BE2C (cell line): Measurements from ENCODE around the gene PLCL1.
A peak's percentile ranks its signal among the peaks of the same experiment; 100 is the strongest.

Experiments
- DNase-seq: peaks from one replicate; pipeline ENCODE4 v3.0.0-alpha.2; 2020
- H3K27me3 ChIP-seq: fragments of 250-450 bp; sonication (Bioruptor Pico); 2 replicates; pipeline ENCODE4 v1.5.1; 2020; ENCODE audit warnings: mild to moderate bottlenecking
- H3K36me3 ChIP-seq: fragments of 250-450 bp; sonication (Bioruptor Pico); 2 replicates; pipeline ENCODE4 v1.5.1; 2020; ENCODE audit warnings: mild to moderate bottlenecking
- H3K4me1 ChIP-seq: fragments of 250-450 bp; sonication (Bioruptor Pico); 2 replicates; pipeline ENCODE4 v1.5.1; 2020
- H3K4me3 ChIP-seq: 2 replicates; pipeline ENCODE4 v1.5.1; 2011; ENCODE audit warnings: low read depth, low read length
- H3K9me3 ChIP-seq: fragments of 250-450 bp; sonication (Bioruptor Pico); 2 replicates; pipeline ENCODE4 v1.5.1; 2020
- CTCF ChIP-seq: IDR thresholded peaks from 2 replicates; pipeline ENCODE4 v1.5.1; 2012; ENCODE audit warnings: mild to moderate bottlenecking, low read depth, low read length

Gene PLCL1

GRCh38 chr2:198098386-198098785 is 294.0 kb downstream of the PLCL1 start:
- peaks cover 3% of the 10 kb centered on the region; the same call in 1 of the 2 replicates for H3K4me1 ChIP-seq
- H3K36me3 ChIP-seq = no peaks in the 10 kb centered on the region
- H3K27me3 ChIP-seq = no peaks in the 10 kb centered on the region
- TF ChIP-seq CTCF = no peak
- no peak overlapping the region for H3K4me3 ChIP-seq
- H3K9me3 ChIP-seq = no peaks in the 10 kb centered on the region
- DNase-seq = no peak

GRCh38 chr2:198098918-198099317 is 294.5 kb downstream of the PLCL1 start:
- Histone ChIP-seq H3K27me3 (no peaks in the 10 kb centered on the region), H3K36me3 (no peaks in the 10 kb centered on the region), H3K4me3 (no peak overlapping the region), H3K4me1 (peaks cover 3% of the 10 kb centered on the region; the same call in 1 of the 2 replicates), H3K9me3 (no peaks in the 10 kb centered on the region)
- TF ChIP-seq CTCF = no peak
- peak; percentile 21 for DNase-seq

GRCh38 chr2:198100346-198100745 is 296.0 kb downstream of the PLCL1 start:
- DNase-seq = no peak
- no peaks in the 10 kb centered on the region for H3K9me3 ChIP-seq
- H3K27me3 ChIP-seq = no peaks in the 10 kb centered on the region
- H3K36me3 ChIP-seq = no peaks in the 10 kb centered on the region
- peaks cover 3% of the 10 kb centered on the region; the same call in 1 of the 2 replicates for H3K4me1 ChIP-seq
- H3K4me3 ChIP-seq = no peak overlapping the region
- no peak for TF ChIP-seq CTCF

- Histone ChIP-seq H3K9me3 (no peaks in the 10 kb centered on the region), H3K36me3 (no peaks in the 10 kb centered on the region), H3K4me1 (peaks cover 3% of the 10 kb centered on the region; the same call in 1 of the 2 replicates), H3K4me3 (no peak overlapping the region), H3K27me3 (no peaks in the 10 kb centered on the region)
- TF ChIP-seq CTCF = no peak
- DNase-seq = no peak
Observed at GRCh38 chr2:198101688-198102087, 297.3 kb downstream of the PLCL1 start.

- Histone ChIP-seq H3K9me3 (no peaks in the 10 kb centered on the region), H3K4me1 (peaks cover 3% of the 10 kb centered on the region; the same call in 1 of the 2 replicates), H3K4me3 (no peak overlapping the region), H3K27me3 (no peaks in the 10 kb centered on the region), H3K36me3 (no peaks in the 10 kb centered on the region)
- DNase-seq = no peak
- TF ChIP-seq CTCF = no peak
Observed at GRCh38 chr2:198102120-198102519, 297.7 kb downstream of the PLCL1 start.

- Histone ChIP-seq H3K27me3 (no peaks in the 10 kb centered on the region), H3K9me3 (no peaks in the 10 kb centered on the region), H3K36me3 (no peaks in the 10 kb centered on the region), H3K4me3 (no peak overlapping the region), H3K4me1 (peaks cover 3% of the 10 kb centered on the region; the same call in 1 of the 2 replicates)
- TF ChIP-seq CTCF = no peak
- DNase-seq = no peak
Observed at GRCh38 chr2:198102856-198103255, 298.5 kb downstream of the PLCL1 start.
